SK-N-MC (cell line): ENCODE measurements around the gene TMOD2.

ENCODE experiments used
- EZH2 ChIP-seq: fragments of 200-600 bp; sonication (generic); IDR thresholded peaks from one replicate; pipeline ENCODE4 v1.6.1; 2017; ENCODE audit warnings: antibody characterized with exemption
- POLR2AphosphoS5 ChIP-seq: IDR thresholded peaks from 2 replicates; pipeline ENCODE4 v1.6.1; 2012; ENCODE audit warnings: mild to moderate bottlenecking, low read depth, low read length, borderline replicate concordance

- TF ChIP-seq EZH2 (no peak), POLR2AphosphoS5 (no peak)
Observed at GRCh38 chr15:51736751-51737521, 14.5 kb upstream of the TMOD2 start.
